ENCODE results near the gene TRPM2. TPM values are rescaled to one million over a fixed set of nuclear protein-coding genes. Genes with fewer than 3 reads are reported as not detected.
A peak's percentile ranks its signal among the peaks of the same experiment; 100 is the strongest.

Gene TRPM2
- total and polyA plus RNA-seq, 12 donors = 0.34 to 8.5 (median 1.2) TPM

DNA sequence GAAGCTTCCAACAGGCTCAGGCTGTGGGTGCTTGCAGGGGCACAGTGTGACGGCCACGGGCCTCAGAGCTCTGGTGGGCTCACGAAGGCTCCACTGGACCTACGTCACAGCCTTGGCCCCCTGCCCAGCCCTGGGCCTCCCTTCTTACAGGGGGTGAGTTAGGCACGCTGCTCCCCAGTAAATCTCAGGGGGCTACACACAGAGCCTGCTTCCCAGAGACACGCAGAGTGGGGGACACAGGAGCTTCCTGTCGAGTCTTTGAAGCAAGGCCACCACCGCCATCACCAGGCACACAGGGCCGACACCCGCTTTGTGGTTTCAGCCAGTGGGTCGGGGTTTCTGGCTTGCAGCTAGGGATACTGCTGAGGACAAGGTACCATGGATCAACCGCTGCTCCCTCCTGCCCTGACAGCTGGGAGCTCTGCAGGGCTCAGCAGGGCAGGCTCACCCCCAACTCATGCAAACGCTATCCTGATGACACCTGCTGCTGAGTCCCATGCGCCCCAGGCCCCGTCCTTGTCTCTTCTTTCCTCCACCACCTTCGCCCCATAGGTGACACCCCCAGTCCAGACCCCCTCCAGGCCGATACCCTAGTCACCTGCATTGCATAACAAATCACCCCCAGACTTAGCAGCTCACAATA is 8.8 kb upstream of the TRPM2 start:
- TF ChIP-seq, protein P1, sequence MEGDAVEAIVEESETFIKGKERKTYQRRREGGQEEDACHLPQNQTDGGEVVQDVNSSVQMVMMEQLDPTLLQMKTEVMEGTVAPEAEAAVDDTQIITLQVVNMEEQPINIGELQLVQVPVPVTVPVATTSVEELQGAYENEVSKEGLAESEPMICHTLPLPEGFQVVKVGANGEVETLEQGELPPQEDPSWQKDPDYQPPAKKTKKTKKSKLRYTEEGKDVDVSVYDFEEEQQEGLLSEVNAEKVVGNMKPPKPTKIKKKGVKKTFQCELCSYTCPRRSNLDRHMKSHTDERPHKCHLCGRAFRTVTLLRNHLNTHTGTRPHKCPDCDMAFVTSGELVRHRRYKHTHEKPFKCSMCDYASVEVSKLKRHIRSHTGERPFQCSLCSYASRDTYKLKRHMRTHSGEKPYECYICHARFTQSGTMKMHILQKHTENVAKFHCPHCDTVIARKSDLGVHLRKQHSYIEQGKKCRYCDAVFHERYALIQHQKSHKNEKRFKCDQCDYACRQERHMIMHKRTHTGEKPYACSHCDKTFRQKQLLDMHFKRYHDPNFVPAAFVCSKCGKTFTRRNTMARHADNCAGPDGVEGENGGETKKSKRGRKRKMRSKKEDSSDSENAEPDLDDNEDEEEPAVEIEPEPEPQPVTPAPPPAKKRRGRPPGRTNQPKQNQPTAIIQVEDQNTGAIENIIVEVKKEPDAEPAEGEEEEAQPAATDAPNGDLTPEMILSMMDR (IDR thresholded peaks at IDR 0.05) = no peak
- peak in 1 of 8 donors; percentile 18 for ATAC-seq
- DNase-seq = no peak
- Histone ChIP-seq H3K4me1 (peaks cover 4 to 8% (median 6%) of the 10 kb centered on the region in 9 donors), H3K27ac (no peak overlapping the region), H3K36me3 (no peaks in the 10 kb centered on the region), H3K4me3 (no peak overlapping the region), H3K27me3 (peaks cover 7 to 31% (median 19%) of the 10 kb centered on the region in 7 donors), H3K9me3 (no peaks in the 10 kb centered on the region)
- WGBS, 2 donors = 79 to 81% methylated on average over 17 of the region's 17 CpGs
- intact Hi-C loops (cut with DNase I) = loop anchor here in 2 of 10 donors (10.0 kb wide), 2 partner anchors 110 to 130 kb away; partner anchors contain the start of gene LRRC3 (in 1 of the 2)

DNA sequence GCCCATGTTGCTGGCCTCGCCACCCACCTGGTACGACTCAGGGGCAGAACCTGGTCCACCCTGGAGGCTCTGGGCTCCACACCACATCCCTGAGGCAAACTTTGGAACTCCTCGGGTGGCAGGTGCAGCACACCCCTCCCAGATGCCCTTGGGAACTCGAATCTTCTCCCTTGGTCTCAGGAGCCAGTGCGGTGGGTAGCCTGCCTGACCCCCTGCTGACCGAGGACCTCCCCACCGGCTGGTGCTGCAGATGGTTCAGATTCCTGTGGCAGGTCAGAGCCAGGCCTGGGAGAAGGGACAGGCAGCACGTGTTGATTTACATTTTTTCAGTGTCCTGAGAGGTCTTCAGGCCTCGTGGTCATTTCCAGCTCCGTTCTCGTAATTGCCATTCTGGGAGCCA is 7.9 kb upstream of the TRPM2 start:
- no peak overlapping the region for H3K4me3 ChIP-seq
- H3K27me3 ChIP-seq = peaks cover 12 to 35% (median 24%) of the 10 kb centered on the region in 7 donors
- no peak for DNase-seq
- intact Hi-C loops (cut with DNase I) = loop anchor here in 2 of 10 donors (10.0 kb wide), 2 partner anchors 109 to 129 kb away; partner anchors contain the start of gene LRRC3 (in 1 of the 2)
- TF ChIP-seq, protein P1 (IDR thresholded peaks at IDR 0.05) = no peak
- H3K9me3 ChIP-seq = no peaks in the 10 kb centered on the region
- H3K27ac ChIP-seq = no peak overlapping the region
- no peak for ATAC-seq
- H3K4me1 ChIP-seq = peaks cover 0 to 3% (median 0%) of the 10 kb centered on the region in 9 donors
- 62% methylated on average over 11 of the region's 11 CpGs for WGBS, 2 donors
- H3K36me3 ChIP-seq = no peaks in the 10 kb centered on the region

DNA sequence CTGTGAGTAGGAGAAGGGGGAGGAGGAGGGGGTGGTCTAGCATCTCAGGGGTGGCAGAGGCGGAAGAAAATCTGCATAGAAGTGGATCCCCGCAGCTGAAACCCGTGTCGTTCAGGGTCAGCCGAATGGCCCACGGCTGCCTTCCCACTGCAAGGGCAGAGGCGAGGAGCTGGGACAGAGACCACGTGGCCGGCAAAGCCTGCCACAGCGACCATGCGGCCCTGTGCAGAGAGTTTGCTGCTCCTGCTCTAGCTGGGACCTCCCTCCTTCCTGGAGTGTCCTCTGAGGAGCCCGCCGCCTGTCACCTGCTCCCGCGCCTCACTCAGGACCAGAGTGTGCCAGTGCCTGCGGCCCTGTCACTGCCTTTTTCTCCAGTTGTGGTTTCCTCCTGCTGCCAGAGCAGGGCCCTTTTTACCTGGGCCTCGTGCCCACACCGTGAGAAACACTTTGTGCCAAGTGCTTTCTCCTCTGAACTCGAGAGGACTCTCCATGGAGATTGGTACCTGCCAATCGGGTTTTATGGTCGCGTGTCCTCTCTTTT is 5.4 kb upstream of the TRPM2 start:
- peaks cover 12 to 60% (median 46%) of the 10 kb centered on the region in 7 donors for H3K27me3 ChIP-seq

DNA sequence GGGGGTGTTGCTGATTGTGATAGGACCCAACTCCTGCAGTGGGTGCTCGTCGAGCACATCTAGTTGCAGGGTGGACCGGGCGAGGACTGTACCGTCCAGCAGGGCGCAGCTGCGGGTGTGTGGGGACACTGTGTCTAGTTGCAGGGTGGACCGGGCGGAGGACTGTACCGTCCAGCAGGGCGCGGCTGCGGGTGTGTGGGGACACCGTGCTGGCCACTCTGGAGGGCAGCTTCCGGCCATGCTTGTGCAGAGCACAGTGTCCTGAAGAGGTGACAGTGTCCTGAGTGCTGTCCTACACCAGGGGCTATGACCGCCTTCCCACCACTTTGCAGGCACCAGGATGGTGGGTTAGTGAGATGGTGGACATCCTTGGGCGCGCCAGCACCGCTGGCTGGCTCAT is 4.6 kb upstream of the TRPM2 start:
- H3K36me3 ChIP-seq = no peaks in the 10 kb centered on the region
- WGBS, 2 donors = 93% methylated on average over 19 of the region's 19 CpGs
- H3K27ac ChIP-seq = no peak overlapping the region
- no peak for ATAC-seq
- H3K4me3 ChIP-seq = no peak overlapping the region
- DNase-seq = no peak
- no peaks in the 10 kb centered on the region for H3K9me3 ChIP-seq
- H3K4me1 ChIP-seq = peaks cover 0 to 37% (median 0%) of the 10 kb centered on the region in 9 donors
- intact Hi-C loops (cut with DNase I) = loop anchor here in 2 of 10 donors (10.0 kb wide), 2 partner anchors 106 to 126 kb away; partner anchors contain the start of gene LRRC3 (in 1 of the 2)
- peaks cover 12 to 69% (median 46%) of the 10 kb centered on the region in 7 donors for H3K27me3 ChIP-seq
- TF ChIP-seq, protein P1 (IDR thresholded peaks at IDR 0.05) = no peak

More for the DNA sequence above, 5.4 kb upstream of the TRPM2 start:
- ATAC-seq (no peak), DNase-seq (no peak)
- intact Hi-C loops (cut with DNase I) = loop anchor here in 2 of 10 donors (10.0 kb wide), 2 partner anchors 107 to 127 kb away; partner anchors contain the start of gene LRRC3 (in 1 of the 2)
- Histone ChIP-seq H3K4me3 (no peak overlapping the region), H3K4me1 (peaks cover 0 to 28% (median 0%) of the 10 kb centered on the region in 9 donors), H3K9me3 (no peaks in the 10 kb centered on the region), H3K36me3 (no peaks in the 10 kb centered on the region), H3K27ac (no peak overlapping the region)
- TF ChIP-seq, protein P1 (IDR thresholded peaks at IDR 0.05) = no peak
- WGBS, 2 donors = 57% methylated on average over 22 of the region's 22 CpGs

Data from heart right ventricle (tissue), 16 donors.